CD4-positive, alpha-beta T cell treated with Interleukin-15 for 1 hour (primary cell): ENCODE data around the gene MTHFR.

Experiments used
- DNase-seq: peaks from one replicate; pipeline ENCODE4 v3.0.0-alpha.2; 2020

Gene MTHFR

GRCh38 chr1:11752359-11753088 lies 53.2 kb downstream of the MTHFR start:
- no peak for DNase-seq

- DNase-seq, result no peak
Observed at GRCh38 chr1:11751087-11751486, 54.7 kb downstream of the MTHFR start.

DNA sequence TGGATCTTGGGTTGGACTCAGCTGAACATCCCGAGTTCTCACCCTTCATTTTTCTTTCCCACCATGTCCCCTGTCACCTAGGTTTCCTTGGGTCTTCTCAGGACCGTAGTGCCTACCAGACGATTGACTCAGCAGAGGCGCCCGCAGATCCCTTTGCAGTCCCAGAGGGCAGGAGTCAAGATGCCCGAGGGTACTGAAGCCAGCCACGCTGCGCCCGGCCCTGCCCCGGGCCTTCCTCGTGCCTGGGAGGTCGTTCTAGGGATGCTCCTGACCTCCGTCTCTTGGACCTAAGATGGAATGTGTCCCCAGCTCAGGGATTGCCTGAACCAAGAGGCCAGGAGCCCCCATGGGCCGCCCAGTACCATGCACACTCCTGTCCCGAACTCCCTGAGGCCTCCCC lies 55.8 kb downstream of the MTHFR start:
- no peak for DNase-seq

- peak; percentile 67 for DNase-seq
Observed at GRCh38 chr1:11749203-11749689, 56.5 kb downstream of the MTHFR start.

DNA sequence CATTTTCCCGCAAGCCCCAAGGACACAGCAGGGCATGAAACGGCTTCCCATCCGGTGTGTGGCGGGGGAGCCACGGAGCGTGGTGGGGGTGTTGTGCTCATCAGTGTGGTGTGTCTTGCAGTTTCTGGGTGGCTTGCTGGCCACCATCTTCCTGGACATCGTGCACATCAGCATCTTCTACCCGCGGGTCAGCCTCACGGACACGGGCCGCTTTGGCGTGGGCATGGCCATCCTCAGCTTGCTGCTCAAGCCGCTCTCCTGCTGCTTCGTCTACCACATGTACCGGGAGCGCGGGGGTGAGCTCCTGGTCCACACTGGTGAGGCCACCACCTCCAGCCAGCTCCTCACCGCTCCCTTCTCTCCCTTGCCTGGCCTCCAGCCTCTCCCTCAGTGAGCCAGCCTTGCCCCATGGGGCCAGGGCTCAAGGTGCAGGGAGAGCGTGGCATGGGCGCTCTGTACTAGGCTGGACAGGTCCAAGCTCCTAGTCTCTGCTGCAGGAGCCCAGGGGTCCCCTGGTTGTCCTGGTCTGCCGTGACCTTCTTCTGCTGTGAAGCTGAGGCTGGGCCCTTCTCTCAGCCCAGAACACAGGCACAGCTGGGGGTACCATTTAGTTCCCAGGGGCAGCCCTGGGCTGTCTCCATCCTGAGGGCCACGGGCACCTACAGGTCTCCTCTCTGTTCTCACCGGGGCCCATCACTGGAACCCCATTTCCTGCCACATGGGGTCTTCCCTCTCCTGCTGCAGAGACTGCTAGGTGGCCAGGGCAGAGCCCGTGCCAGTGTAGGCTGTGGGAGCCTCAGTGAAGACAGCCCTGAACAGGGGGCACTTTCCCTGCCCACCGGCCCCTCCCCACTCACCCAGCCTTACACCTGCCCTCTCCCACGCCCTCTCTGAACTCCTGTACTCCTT lies 57.2 kb downstream of the MTHFR start:
- DNase-seq, result no peak

DNA sequence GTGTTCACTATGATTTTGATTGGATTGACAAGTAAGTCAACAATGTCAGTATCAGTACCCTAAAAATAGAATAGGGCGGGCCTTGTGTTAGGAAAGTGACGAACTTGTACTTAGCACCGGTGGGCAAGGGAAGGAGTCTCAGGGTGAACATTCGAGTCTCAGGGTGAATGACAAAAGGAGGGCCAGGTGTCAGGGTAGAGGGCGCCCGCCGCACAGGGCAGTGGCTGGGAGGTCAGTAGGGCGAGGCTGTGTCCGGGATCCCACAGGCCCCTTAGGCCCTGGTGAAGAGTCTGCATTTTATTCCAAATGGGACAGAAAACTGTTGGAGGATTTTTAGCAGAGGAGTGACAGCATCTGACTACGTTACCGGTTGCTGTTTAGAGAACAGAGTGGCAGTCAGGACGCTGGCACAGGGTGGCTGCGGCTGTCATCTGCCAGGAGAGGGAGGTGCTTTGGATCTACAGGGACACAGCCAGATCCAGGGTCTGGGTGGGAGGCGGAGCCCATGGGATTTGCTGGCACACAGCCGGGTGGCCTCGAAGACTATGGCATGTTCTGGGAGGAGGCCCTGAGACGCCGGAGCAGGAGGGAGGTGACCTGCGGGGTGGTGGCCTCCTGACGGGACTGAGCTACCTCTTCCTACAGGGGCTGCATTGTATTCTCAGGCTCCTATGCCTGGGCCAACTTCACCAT lies 58.8 kb downstream of the MTHFR start:
- DNase-seq, result no peak

- no peak for DNase-seq
Observed at GRCh38 chr1:11746092-11746491, 59.7 kb downstream of the MTHFR start.

- no peak for DNase-seq
Observed at GRCh38 chr1:11744287-11744686, 61.5 kb downstream of the MTHFR start.

DNA sequence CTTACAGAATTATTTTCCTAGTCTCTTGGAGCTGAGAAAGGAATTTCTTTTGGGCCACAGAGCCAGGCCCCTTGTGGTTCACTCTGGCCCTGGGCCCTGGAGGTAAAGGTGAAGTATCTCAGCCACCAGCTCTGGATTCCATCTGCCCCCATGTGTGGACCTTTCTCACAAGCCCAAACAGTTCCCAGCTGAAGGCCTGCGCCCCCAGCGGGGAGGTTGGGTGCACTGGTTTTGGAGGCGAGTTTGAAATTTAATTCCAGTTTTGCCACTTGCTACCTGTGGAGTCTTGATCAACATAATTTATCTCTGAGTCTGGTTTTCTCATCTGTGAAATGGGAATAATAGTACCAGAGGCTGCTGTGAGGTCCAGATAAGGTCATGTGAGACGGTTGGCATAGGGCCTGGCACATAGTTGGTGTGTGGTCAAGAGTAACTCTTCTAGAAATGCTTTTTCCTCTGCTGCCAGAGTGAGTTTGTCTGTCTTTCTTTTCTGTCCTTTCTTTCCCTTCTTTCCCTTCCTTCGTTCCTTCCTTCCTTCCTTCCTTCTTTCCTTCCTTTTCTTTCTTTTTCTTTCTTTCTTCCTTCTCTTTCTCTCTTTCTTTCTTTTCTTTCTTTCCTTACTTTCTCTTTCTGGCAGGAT lies 63.7 kb downstream of the MTHFR start:
- DNase-seq, result no peak

DNA sequence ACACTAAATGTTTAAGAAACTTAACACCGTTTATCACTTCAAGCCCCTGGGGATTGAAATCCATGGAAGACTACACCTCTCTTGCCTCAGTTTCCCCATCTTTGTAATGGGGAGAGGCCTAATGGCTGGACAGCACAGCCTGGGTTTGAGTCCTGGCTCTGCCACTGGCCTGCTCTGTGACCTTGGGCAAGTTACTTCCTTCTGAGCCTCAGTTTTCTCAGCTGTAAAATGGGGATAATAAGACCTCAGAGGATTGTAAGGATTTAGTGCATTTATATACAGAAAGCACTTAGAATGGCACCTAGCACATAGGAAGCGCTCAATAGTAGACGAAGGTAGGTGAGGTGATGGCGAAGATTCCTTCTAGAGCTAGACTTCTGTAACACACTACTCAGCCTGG lies 64.3 kb downstream of the MTHFR start:
- no peak for DNase-seq

GRCh38 chr1:11740258-11741192 lies 65.2 kb downstream of the MTHFR start:
- peak; percentile 30 for DNase-seq

GRCh38 chr1:11738783-11739182 lies 67.0 kb downstream of the MTHFR start:
- DNase-seq, result no peak

- DNase-seq, result no peak
Observed at GRCh38 chr1:11738096-11738495, 67.7 kb downstream of the MTHFR start.

GRCh38 chr1:11736746-11737639 lies 68.8 kb downstream of the MTHFR start:
- DNase-seq, result peak; percentile 61

GRCh38 chr1:11735854-11736745 lies 69.7 kb downstream of the MTHFR start, which contains the start of gene AGTRAP:
TSS of gene AGTRAP (plus strand) at chr1:11736136. CDS start at chr1:11736209, 73 bp downstream.
- peak; percentile 91 for DNase-seq
